GM19463 (cell line): Measurements from ENCODE around the gene ELMO1.

Experiments used
- ATAC-seq: cut with Tn5 transposase; IDR thresholded peaks from one replicate; pipeline ENCODE4 v1.9.1; 2021; ENCODE audit warnings: mild to moderate bottlenecking, moderate library complexity; ENCODE audit not compliant: unreplicated experiment

The ELMO1 gene

DNA sequence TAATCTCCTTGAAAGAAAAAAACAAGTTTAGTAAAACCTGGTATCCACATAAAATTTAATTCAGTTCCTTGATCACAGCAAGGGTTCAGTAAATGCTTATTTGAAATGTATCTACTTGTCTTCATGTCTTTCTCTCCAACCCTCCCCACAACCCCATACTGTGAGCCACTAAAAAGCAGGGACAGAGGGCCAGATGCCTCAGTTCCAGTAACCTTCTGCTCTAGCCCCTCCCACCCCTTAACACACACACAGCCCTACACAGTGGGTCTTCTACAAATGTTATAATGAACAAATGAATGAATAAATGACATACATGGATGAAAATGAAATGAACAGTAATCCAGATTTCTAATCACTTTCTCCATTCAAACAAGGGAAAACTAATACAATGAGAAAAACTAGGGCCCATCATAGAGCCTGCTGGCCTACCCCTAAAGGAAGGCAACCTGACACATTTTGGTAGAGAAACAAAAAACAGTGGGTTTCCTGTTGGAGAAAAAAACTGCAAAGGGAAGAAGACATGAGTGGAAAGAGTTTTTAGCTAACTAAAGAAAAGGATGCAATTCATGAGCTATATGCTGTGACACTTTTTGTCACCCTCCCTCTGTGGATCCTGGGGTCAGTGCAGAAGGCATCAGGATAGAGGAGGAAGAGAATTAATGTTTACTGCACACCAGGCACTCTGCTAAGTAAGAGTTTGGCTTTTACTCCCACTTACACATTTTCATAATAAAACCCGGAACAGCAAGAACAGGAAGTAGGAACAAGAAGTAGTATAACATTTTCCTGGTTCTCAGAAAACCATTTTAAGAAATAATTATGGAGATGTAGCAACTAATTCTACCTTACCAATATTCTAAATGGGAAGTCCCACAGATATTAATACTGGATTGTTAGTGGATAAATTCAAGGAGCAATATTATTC is 38.1 kb downstream of the ELMO1 start:
- ATAC-seq, result no peak

- no peak for ATAC-seq
Measured at GRCh38 chr7:37409461-37409860, 39.2 kb downstream of the ELMO1 start.

DNA sequence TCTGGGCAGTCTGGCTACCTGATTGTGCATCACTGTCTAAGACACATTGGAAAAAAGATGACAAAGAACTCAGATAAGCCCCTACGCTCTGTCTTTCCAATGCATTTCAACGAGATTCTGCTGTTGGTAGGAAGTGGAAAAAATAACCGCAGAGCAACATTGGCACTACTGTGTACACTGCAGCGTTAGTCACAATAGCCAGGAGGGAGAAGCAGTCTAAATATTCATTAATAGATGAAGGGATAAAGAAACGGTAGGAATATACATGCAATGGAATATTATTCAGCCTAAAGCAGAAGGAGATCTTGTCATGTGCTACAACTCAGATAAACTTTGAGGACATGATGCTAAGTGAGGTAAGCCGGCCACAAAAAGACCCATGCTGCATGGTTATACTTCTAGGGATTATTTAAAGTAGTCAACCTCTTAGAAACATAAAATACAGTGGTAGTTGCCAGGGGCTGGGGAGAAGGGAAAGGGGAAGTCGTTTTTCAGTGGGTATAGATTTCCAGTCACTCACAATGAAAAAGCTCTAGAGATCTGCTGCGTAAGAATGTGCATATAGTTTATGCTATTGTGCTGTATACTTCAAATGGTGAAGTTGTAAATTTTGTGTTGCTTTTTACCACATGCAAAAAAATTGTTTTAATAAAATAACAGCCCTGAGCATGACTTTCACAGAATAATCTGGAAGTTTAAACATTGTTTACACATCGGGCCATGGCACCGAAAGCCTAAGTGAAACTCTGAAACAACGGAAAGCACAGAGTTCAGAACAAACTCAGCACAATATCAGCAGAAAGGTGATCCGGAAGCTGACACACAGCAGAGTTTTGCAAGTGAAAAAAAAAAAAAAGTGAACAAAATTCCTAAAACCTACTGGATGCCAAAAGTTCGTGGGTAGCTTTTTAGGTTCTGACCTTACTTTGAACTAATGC is 40.1 kb downstream of the ELMO1 start:
- ATAC-seq, result no peak

DNA sequence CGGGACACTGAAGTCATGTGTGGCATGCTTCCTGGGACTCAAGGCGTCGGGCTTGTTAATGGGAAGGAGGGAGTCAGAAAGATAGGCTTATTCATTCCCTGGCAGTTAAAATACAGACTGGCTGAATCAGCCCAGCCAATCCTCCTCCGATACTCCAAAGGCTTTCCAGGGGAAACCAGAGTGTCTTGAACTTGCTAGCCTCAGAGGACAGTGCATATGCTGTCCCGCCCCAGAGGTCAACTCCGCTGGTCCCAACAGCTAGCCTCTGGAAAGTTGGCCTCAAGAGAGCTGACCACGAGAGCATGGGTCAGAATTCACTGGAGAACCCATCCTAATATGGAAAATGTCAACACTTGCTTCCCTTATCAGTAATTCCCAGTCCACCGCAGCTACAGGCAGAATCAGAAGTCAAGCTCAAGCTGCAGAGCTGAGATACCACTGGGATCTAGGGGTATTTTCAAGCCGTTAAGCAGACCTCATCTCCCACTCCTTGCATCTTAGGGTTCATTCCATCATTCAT is 43.0 kb downstream of the ELMO1 start:
- ATAC-seq, result no peak

GRCh38 chr7:37405128-37405527 is 43.5 kb downstream of the ELMO1 start:
- no peak for ATAC-seq

DNA sequence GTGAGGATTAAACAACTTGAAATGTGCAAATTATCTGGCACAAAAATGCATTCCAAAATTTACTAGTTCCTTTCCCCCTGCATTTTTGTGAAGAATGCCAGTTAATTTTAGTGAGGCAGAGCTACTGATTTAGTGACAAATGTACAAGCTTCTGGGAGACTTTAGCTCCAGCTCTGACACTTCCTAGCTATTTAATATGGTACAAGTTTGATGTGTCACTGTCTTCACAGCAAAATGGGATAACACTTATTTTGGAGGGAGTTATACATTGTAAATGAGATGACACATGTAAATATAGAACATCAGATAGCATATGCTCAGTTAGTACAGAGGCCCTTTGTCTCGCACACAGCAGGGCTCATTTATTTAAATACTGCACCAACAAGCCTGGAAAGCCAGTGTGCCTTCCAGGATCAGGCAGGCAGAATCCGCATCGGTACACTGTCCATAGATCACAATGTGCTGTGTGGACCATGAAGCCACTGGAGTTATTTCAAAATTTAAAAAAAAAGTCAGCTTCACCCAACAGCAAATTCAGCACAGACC is 48.7 kb downstream of the ELMO1 start:
- ATAC-seq, result no peak

DNA sequence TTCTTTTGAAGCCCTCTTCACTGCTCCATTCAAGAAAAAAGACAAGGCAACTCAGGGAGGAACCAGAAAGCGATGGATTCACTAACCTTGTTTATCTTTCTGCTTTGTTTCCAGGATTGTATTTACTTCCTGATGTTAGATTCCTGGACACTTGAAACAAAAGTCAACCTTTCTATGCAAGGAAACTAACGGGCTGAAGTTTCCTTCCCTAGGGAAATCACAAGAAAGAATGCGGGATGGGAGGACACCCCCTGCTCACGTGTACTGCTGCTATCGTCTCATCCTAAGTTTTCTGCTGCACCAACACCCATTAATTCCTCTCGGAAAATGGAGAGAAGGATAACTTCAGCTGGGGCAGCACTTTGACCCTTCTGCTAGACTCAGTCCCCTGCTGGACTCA is 50.3 kb downstream of the ELMO1 start:
- ATAC-seq, result no peak

DNA sequence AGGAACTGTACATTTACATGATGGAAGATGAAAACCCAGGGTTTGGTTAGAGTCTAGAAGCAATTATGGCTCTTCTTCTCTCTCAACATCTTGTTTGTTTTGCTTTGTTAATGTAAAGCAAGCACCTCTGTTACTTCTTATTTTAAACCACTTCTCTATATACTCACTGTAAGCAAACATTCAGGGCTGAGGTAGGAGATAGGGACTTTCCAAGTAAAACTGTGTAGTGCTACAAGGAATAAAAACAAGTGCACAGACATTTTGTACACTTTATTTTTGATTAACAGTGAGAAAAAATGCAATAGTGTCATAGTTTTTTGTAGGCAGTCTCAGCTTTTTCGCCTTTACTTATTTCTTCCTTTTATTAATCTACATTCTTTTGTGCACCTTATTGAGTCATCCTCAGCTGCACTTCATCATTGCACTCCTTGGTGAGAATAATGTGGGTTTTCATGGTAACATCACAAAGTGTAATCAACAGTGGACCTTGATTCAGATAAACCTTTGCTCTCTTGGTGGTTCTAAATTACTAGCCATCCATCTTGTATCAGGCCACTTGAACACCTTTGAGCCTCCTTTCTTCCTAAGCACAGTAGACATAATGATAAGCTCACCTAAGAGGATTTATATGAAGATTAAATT is 52.9 kb downstream of the ELMO1 start:
- ATAC-seq, result no peak

DNA sequence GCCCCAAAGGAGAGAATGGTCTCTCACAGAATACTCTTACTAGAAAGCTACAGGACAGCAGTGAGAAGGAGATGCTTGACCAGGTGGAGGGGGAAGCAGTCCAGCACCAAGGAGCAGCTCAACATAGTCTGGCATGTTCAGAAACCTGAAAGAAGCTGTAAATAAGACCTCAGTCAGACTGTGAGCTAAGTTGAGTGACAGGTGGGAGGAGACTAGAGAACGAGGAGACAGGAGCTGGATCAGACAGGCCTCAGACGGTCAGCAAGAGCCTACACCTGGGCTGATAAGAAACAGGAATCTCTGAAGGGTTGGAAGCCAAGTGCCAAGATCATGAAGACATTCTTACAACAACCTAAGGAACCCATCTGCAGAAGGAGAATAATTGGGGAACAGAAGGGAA is 54.5 kb downstream of the ELMO1 start:
- no peak for ATAC-seq

- no peak for ATAC-seq
Measured at GRCh38 chr7:37393476-37393875, 55.2 kb downstream of the ELMO1 start.

GRCh38 chr7:37392673-37393017 is 56.0 kb downstream of the ELMO1 start:
- no peak for ATAC-seq

- ATAC-seq, result no peak
Measured at GRCh38 chr7:37391791-37392672, 56.6 kb downstream of the ELMO1 start.

DNA sequence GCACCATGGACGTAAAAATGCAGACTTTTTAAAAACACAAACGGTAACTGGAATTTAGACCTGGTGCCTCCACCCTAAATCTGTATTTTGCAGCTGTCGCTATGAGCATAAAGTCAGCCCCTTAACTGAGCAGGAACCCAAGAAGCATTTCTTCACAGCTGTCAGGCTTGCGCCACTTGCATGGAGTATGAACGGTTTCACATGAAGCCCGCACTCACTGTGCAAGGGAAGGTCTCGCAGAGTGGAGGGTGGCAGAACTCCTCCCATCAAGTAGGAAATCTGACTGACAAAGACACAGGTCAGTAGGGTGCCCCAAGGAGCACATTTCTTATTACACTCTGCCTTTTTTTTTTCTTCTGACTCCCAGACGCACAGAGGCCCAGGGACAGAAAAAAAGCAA is 58.5 kb downstream of the ELMO1 start:
- ATAC-seq, result no peak

- ATAC-seq, result no peak
Measured at GRCh38 chr7:37388811-37389210, 59.9 kb downstream of the ELMO1 start.

GRCh38 chr7:37385787-37386186 is 62.9 kb downstream of the ELMO1 start:
- ATAC-seq, result no peak

DNA sequence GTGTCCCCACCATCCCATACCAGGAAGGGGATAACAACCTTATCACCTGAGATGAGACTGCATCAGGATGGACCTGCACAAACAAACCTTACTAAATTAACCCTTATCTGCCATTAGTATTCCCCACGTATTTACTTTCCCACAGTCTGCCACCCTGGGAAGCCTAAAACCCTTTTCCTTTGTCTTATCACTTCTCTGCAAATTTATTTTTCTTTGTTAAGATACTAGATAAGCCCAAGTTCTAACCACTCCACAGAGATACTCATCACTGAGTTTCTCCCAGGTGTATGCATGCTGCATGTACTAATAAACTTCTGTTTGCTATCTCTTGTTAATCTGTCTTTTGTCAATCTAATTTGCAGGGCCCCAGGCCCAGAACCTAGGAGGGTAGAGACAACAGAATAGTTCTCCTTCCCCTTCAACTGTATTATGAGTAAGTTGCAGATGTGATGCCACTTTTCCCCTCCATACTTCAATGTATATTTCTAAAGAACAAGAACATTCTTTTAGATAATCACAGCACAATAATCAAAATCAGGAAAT is 66.0 kb downstream of the ELMO1 start:
- no peak for ATAC-seq

DNA sequence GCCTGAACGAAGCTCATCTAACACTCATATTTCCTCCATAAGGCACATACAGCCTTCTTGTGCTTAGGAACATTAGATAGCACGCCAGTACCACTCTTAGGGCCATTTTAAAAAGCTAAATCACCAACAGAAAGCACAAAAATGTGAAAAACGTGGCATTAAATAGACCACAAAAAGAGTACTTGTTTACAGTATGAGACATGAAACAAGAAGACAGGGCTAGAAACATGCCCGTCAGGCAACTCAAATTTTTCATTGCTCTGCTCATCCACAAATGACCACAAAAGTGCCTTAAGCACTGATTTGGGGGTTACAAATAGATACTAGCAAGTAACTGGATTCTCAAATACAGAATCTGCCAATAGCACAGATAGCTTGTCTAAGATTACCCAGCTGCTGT is 67.8 kb downstream of the ELMO1 start:
- no peak for ATAC-seq

GRCh38 chr7:37379546-37380277 is 69.0 kb downstream of the ELMO1 start:
- ATAC-seq, result no peak

GRCh38 chr7:37377231-37377630 is 71.4 kb downstream of the ELMO1 start:
- ATAC-seq, result no peak
